ENCODE results near the gene OS9. TPM values are rescaled to one million over a fixed set of nuclear protein-coding genes. Genes with fewer than 3 reads are reported as not detected.
"Not testable (repeated sequence)": the region's sequence is repeated elsewhere in the genome, so short reads cannot be mapped to it uniquely, and the experiment has no call there.

The OS9 gene
- total RNA-seq, 1 donor from 2014 or later: 230 TPM

- no peak for DNase-seq (ENCODE audit: low spot score)
- ATAC-seq: peak; percentile 7
- intact Hi-C loops (cut with DNase I): no loop called here
Observed at GRCh38 chr12:57720606-57721595, 27.0 kb downstream of the OS9 start.

GRCh38 chr12:57721846-57722608 is 28.1 kb downstream of the OS9 start:
- intact Hi-C loops (cut with DNase I); DNase-seq (ENCODE audit: low spot score); ATAC-seq: not testable (repeated sequence)

GRCh38 chr12:57722716-57723629 is 29.0 kb downstream of the OS9 start:
- no peak for ATAC-seq
- intact Hi-C loops (cut with DNase I): no loop called here
- DNase-seq (ENCODE audit: low spot score): no peak

GRCh38 chr12:57723630-57723962 is 29.7 kb downstream of the OS9 start:
- ATAC-seq: no peak
- intact Hi-C loops (cut with DNase I): no loop called here
- DNase-seq (ENCODE audit: low spot score): no peak

GRCh38 chr12:57724003-57724935 is 30.3 kb downstream of the OS9 start:
- DNase-seq (ENCODE audit: low spot score) (no peak), ATAC-seq (no peak)
- intact Hi-C loops (cut with DNase I): no loop called here

GRCh38 chr12:57724936-57725740 is 31.2 kb downstream of the OS9 start:
- intact Hi-C loops (cut with DNase I): no loop called here
- DNase-seq (ENCODE audit: low spot score) (no peak), ATAC-seq (no peak)

GRCh38 chr12:57725851-57726150 is 31.9 kb downstream of the OS9 start:
- DNase-seq (ENCODE audit: low spot score) (no peak), ATAC-seq (no peak)
- intact Hi-C loops (cut with DNase I): no loop called here

- intact Hi-C loops (cut with DNase I): no loop called here
- peak; percentile 65 for ATAC-seq
- DNase-seq (ENCODE audit: low spot score): peak; percentile 82
Observed at GRCh38 chr12:57726151-57726883, 32.4 kb downstream of the OS9 start.

- intact Hi-C loops (cut with DNase I): no loop called here
- ATAC-seq (peak; percentile 38), DNase-seq (ENCODE audit: low spot score) (no peak)
Observed at GRCh38 chr12:57726884-57727757, 33.2 kb downstream of the OS9 start.

GRCh38 chr12:57727758-57728395 is 33.9 kb downstream of the OS9 start:
- ATAC-seq (no peak), DNase-seq (ENCODE audit: low spot score) (no peak)
- intact Hi-C loops (cut with DNase I): no loop called here

GRCh38 chr12:57729321-57729844 is 35.5 kb downstream of the OS9 start:
- intact Hi-C loops (cut with DNase I): no loop called here
- DNase-seq (ENCODE audit: low spot score) (no peak), ATAC-seq (no peak)

- no peak for DNase-seq (ENCODE audit: low spot score)
- intact Hi-C loops (cut with DNase I): no loop called here
Observed at GRCh38 chr12:57730336-57731067, 36.6 kb downstream of the OS9 start.

GRCh38 chr12:57731411-57732080 is 37.6 kb downstream of the OS9 start:
- peak; percentile 53 for DNase-seq (ENCODE audit: low spot score)
- no peak for ATAC-seq
- intact Hi-C loops (cut with DNase I): no loop called here

More at GRCh38 chr12:57730336-57731067, 36.6 kb downstream of the OS9 start:
- ATAC-seq: no peak

- no peak for ATAC-seq
- intact Hi-C loops (cut with DNase I): no loop called here
- peak; percentile 21 for DNase-seq (ENCODE audit: low spot score)
Observed at GRCh38 chr12:57732270-57732669, 38.3 kb downstream of the OS9 start.
